COLO829 (cell line): Measurements from ENCODE around the gene CSTB.

Experiments
- DNase-seq: peaks from one replicate; pipeline ENCODE4 v3.0.0; 2012; ENCODE audit warnings: low spot score

The CSTB gene

DNA sequence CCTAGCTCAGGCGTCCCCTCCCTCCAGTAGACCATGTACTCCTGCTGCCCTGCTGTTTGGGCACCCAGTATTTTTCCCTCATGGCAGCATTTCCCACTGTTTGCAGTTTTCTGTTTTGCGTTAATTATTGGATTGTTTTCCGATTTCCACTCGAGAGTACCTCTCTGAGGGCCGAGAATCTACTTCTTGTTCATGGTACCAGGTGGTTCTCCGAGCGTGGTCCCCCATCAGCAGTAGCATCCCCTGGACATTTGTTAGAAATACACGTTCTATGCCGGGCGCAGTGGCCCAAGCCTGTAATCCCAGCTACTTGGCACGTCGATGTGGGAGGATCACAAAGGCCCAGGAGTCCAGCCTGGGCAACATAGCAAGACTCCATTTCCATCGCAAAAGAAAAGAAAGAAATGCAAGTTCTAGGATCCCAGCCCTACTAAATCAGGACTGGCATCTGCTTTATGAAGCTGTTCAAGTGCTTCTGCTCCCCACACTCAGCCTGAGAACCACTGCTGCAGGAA, 14.0 kb upstream of the CSTB start:
- DNase-seq = no peak

DNA sequence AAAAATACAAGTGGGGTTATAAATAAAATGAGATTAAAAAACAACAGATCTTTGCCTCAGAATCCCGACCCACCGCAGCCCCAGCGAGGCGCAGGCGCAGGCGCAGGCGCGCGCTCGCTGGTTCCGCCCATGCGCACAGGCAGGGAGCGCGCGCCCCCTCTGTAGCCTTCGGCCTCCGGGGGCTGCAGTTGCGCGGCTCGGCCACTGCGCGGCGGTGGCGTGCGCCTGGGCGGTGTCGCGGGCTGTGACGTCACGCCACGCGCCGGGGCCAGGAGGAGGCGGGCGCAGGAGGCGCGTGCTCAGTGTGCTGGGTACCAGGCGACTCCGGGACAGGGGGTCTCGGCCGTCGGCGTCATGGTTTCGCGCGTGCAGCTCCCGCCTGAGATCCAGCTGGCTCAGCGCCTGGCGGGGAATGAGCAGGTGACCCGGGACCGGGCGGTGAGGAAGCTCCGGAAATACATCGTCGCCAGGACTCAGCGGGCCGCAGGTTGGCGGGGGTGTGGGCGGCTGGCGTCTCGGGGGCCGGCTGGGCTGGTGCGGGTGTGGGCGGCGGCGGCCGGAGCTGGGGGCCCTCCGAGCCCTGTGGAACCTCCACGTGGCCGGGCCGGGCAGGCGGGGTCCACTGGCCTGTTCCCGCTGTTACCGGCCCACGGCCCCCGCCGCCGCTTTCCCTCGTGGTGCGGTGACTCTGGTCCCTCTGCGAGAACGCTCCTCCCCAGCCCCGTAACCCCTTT, 13.3 kb upstream of the CSTB start, which contains the start of gene RRP1:
TSS of gene RRP1 (plus strand) at position 302 of the 734 bp plus-strand sequence. CDS start at position 355, 53 bp downstream.
- DNase-seq = peak; percentile 84

DNA sequence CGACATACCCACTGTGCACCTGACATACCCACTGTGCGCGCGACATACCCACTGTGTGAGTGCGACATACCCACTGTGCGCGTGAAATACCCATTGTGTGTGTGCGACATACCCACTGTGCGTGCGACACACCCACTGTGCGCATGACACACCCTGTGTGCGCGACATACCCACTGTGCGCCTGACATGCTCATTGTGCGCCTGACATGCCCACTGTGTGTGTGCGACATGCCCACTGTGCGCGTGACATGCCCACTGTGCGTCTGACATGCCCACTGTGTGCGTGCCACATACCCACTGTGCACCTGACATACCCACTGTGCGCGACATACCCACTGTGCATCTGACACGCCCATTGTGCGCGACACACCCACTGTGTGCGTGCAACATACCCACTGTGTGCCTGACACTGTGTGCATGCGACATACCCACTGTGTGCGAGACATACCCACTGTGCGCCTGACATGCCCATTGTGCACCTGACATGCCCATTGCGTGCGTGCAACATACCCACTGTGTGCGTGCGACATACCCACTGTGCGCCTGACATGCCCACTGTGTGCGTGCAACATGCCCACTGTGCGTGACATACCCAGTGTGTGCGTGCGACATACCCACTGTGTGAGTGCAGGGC, 10.8 kb upstream of the CSTB start:
- DNase-seq = no peak

DNA sequence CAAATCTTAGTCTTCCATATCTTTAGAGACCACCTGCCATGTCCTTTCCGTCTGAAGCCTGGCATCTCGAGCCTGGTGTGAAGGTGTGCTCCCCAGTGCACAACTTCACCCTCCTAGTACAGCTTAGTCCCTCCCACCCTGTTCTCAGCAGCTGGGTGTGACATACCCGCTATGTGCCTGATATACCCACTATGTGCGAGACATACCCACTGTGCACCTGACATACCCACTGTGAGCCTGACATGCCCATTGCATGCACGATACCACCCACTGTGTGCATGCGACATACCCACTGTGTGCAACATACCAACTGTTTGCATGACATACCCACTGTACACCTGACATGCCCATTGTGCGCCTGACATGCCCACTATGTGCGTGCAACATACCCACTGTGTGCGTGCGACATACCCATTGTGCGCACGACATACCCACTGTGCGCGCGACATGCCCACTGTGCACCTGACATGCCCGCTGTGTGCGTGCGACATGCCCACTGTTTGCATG, 10.2 kb upstream of the CSTB start:
- DNase-seq = no peak

DNA sequence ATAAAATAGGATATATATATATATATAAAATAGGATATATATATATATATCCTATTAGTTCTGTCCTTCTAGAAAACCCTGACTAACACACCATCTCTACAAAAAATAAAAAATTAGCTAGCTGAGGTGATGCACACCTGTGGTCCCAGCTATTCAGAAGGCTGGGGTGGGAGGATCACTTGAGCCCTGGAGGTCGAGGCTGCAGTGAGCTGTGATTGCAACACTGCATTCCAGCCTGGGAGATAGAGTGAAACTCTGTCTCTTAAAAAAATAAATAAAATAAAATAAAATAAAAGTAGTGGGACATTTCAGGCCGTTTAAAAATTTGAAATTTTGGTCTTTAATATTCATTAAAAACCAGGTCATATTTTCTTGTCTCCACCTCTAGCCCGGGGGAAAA, 9.0 kb upstream of the CSTB start:
- no peak for DNase-seq

DNA sequence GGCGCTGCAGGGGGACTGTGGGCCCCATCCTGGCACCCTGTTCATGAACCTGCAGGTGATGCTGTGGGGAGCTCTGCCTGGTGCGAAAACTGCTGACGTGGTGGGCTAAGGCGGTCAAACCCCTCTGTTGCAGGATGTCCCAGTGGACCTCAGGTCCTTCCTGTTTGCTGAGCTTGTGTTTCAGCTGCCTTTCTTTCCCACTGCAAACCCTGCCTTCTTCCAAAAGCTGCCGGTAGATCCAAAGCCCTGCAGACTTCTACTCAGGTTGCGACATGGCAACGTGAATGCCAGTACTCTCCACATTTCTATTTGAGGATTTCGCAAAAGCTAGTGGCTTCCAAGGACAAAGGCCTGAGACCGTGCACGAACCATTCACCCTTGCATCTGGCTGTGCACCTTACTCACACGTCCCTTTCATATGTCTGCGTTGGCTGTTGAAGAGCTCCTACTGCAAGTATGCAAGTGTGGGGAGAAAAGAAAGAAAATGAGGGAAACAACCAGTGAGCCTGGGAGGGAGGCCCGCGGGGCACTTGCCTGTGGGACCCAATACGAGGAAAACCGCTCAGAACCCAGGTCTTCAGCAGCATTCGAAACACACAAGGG, 7.1 kb upstream of the CSTB start:
- DNase-seq = no peak

DNA sequence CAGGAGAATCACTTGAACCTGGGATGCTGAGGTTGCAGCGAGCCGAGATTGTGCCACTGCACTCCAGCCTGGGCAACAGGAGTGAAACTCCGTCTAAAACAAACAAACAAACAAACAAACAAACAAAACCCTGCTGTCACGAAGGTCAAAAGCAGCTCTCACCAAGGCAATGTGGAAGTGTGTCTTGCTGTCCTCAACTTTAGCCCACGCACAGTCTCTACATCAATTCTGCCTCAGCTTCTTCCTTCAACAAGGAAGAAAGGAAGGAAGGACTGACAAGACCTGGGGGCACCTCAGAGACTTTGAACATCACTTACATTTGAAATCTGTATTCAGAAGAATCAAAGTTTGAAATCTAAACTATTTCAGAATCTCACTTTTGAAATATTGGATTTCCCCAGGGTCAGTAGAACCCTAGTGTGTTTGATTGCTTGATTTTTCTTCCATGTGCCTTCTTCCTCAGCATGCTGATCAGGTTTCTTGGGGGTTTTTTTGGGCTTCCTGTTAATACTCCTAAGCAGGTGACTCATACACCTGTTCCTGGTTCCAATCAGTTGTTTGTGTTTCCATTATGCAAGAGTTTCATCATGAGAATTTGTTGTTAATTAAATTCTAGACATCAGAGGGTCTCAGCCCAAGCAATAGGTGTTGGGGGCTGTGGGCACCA, 6.5 kb upstream of the CSTB start:
- no peak for DNase-seq

DNA sequence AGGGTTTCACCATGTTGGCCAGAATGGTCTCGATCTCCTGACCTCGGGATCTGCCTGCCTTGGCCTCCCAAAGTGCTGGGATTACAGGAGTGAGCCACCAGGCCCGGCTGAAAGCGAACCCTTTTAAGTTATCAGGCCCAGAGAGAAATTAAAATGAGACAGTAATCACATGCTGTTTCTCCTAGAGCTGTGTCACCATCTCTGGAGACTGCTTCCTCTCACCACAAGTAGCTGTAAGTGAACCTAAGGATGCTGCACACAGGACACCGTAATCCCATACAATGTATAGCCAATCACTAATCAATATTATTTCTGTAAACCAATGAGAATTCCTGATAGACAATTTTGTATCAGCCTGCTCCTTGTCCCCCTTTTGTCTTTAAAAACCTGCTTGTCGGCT, 5.7 kb upstream of the CSTB start:
- DNase-seq = no peak

DNA sequence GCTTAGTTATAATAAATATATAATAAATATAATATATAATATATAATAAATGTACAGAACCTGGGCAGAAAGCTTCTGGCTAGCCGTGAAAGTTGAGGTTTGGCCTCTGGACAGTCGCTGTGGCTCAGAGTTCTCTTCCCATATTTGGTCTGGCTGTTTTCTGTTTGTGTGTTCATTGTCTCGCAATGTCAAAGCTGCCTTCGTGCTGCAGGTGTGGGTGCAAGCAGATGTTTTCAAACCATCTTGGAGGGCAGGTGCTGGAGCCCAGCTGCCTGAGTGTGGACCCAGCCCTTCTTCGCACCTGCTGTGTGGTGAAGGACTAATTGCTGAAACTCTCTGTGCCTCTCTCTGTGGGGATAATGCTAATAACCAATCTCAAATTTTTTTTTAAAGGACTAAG, 3.6 kb upstream of the CSTB start:
- no peak for DNase-seq

DNA sequence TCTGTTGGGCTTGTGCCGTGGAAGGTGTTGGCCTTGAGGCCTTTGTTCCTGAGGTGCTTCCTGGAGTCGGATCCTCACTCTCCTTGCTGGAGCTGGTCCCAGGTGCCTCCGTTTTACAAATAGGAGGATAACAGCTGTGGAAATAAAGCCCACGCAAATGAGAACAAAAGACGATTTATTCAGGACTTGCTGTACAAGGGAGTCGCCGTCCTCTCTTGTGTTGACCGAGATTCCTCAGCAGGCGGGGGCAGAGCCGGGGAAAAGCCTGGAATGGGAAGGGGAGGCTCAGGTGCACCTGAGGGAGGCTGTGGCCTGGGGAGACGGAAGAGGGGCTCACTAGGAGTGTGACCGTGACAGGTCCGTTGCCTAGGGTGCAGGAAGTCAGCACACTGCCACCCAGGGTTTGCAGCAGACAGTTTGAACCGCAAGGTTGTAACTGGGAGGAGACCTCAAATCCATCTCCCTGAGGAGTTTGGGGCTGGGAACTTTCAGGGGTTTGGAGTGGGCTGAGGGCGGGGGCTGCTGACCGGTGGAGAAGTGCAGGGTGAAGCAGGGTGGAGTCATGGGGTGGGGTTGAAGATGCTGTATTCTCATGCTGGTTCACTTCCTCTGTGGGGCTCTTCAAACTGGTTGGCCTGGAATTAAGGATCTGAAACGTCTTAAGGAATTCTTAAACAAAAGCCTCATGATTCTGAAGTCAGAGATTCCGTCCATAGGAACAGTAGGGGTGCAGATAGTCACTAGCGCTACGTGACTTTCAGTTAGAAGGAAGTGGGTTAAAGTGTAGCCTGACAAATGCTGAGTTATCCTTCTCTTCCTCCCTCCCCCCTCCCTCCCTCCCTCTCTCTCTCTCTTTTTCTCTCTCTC, 2.6 kb upstream of the CSTB start:
- DNase-seq = peak; percentile 57

DNA sequence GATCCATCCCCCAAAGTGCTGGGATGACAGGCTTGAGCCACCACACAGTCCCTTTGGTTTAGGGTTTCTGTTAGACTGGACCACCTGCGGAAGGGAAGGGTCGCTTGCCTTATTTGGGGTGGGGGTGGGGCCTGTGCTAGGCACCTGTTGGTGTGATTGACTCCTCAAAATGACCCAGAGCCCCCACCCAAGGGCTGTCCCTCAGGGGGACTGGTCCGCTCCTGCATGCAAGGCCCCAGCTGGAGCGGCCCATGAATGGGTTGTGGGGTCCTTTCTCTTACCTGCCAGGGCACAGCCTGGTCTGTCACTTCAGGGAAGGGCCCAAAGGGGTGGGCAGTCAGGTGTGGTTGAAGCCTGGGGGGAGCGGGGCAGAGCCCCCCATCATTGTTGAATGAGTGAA, 1.8 kb upstream of the CSTB start:
- no peak for DNase-seq

DNA sequence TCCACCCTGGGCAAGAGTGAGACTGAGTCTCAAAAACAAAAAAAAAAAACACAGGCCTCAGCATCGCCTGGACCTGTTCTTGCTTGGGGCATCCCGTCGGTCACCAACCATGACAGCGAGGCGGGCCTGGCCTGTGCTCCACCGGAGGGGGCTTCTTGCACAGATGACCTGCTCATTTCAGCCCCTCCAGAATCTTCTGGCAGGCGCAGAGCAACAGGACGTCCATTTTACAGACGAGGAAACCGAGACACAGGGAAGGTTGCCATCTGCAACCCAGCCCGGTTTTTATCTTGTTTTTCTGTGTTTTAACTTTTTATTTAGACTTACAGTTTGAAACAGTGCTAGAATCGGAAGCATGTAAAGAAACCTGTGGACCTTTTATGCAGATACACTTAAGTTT, 918 bp downstream of the CSTB start:
- DNase-seq = no peak

DNA sequence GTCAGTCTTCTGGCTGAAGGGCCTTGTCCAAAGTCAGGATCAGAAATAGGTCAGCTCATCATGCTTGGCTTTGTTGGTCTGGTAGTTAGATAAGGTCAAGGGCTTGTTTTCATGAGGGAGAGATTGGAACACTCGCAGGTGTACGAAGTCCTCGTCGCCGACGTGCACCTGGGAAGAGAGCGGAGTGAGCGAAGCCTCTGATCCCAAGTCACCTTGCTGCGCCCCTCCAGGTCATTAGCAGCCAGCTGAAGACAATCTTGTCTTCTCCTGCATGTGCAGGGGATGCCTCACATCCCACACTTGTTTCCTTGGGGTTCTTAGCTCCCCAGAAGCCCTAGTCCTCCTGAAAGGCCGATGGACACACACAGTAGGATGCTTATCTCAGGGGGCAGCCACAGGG, 1.9 kb downstream of the CSTB start:
- DNase-seq = no peak

DNA sequence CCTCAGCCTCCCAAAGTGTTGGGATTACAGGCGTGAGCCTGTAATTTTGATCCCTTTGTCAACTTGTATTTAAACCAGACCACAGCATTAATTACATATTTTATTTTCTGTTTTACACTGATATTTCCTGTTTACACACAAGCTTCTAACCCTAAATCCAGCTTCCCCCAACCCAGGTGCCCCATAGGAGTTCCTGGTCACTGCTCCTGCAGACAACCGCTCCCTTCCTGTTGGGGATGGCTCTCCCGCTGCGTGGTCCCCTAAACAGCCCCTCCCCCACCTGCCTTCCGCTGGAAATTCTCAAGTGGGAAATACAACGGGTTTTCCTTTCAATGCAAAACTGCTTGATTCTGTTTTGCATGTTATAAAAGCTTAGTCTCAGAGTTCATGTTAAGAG, 3.7 kb downstream of the CSTB start:
- no peak for DNase-seq

DNA sequence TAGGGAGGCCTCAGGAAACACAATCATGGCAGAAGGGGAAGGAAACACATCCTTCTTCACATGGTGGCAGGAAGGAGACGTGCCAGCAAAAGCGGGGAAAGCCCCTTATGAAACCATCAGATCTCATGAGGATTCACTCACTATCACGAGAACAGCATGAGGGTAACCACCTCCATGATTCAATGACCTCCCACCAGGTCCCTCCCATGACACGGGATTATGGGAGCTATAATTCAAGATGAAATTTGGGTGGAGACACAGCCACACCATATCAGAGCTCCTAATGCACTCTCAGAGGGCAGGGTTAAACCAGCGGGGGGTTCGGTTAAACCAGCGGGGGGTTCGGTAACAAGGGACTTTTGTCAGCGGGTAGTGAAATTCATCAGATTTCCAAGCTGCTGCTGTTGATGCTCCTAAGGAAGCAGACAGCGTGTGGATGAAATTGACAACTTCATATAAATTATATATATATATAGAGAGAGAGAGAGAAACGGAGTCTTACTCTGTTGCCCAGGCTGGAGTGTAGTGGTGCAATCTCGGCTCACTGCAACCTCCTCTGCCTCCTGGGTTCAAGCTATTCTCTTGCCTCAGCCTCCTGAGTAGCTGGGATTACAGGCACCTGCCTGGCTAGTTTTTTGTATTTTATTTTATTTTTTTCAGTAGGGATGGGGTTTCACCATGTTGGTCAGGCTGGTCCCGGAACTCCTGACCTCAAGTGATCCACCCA, 4.2 kb downstream of the CSTB start:
- no peak for DNase-seq

DNA sequence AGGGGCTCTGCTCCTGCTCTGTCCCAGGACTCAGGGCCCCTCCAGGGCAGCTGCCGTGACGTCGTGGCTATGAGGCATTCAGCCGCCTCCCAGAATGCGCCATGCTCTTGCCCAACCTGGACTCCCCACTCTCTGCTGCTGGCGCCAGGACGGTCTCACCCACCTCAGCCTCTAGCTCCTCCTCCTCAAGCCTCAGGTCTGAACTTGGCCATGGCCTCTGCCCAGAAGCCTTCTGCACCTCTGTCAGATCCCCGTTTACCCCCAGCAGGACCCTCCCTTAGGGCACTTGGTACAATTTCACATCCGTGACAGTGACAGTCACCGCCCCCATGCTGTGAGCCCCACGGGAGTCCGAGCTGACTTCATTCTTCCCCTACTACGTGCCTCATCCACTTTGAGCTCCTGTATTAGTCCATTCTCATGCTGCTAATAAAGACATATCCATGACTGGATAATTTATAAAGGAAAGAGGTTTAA, 4.9 kb downstream of the CSTB start:
- DNase-seq = no peak

DNA sequence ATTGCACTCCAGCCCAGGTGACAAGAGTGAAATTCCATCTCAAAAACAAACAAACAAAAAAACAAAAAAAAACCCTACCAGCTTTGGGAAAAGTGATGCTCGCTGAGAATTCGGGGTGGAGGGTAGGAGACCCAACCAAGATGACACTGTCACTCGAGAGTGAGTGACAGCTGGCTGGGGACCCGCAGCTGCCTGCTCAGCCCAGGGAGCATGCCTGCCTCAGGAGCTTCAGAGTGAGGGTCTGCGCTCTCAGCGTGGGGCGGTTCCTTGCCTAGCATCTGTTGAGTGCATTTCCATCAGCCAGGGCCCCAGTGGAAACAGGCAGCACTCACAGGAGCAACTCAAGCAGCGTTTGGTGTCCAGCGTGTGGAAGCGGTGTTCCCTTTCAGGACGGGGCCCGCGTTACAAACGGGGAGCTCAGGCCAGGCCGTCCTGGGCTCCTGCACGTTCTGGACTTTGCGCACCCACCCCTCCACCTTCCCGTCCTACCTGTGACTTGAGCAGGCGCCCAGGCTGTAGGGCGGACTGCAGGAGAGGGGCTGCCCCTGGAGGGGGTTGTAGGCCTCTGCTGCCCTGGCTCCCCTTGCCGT, 5.9 kb downstream of the CSTB start:
- DNase-seq = no peak

DNA sequence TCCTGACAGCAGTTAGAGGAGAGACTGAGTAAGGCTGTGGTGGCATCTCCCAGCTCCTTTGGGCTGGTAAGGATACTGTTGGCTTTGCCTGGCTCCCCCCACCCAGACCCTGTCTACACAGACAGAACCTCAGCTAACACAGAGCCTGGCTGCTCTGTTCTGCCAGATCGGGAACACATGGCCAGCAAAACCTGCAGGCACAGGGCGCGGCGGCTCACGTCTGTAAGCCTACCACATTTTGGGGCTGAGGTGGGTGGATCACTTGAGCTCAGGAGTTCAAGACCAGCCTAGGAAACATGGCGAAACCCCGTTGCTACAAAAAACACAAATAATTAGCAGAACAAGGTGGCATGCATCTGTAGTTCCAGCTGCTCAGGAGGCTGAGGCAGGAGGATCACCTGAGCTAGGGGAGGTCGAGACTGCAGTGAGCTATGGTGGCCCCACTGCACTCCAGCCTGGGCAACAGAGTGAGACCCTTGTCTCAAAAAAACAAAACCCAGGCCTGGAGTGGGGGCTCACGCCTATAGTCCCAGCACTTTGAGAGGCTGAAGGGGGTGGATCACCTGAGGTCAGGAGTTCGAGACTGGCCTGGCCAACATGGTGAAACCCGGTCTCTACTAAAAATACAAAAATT, 6.7 kb downstream of the CSTB start:
- DNase-seq = no peak

DNA sequence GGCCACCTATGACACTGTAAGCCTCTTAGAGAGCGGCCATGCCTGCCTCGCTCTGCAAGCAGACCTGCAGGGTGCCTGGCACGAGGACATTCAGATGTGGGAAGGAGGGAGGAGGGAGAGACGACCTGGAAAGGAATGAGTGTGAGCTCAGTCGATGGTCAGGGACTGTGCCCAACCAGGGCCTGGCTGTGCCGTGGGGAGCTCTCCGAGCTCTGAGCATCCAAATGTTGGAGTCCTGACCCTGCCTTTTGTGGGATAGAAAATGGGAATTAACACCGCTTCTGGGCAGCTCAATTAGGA, 7.3 kb downstream of the CSTB start:
- no peak for DNase-seq
